HG03442 (cell line): Measurements from ENCODE around the gene NLK.
"Not testable (repeated sequence)": the region's sequence is repeated elsewhere in the genome, so short reads cannot be mapped to it uniquely, and the experiment has no call there.

Source experiments
- ATAC-seq: cut with Tn5 transposase; IDR thresholded peaks from one replicate; pipeline ENCODE4 v1.9.1; 2021; ENCODE audit warnings: mild to moderate bottlenecking, moderate library complexity; ENCODE audit not compliant: unreplicated experiment

Gene NLK

GRCh38 chr17:28071891-28072606 is 29.6 kb downstream of the NLK start:
- ATAC-seq = no peak

GRCh38 chr17:28072936-28073533 is 30.6 kb downstream of the NLK start:
- no peak for ATAC-seq

GRCh38 chr17:28074010-28074409 is 31.5 kb downstream of the NLK start:
- ATAC-seq = no peak

- no peak for ATAC-seq
Measured at GRCh38 chr17:28076144-28076543, 33.7 kb downstream of the NLK start.

- not testable (repeated sequence) for ATAC-seq
Measured at GRCh38 chr17:28077140-28077539, 34.7 kb downstream of the NLK start.

- no peak for ATAC-seq
Measured at GRCh38 chr17:28078341-28079229, 36.1 kb downstream of the NLK start.

- ATAC-seq = no peak
Measured at GRCh38 chr17:28081467-28081866, 39.0 kb downstream of the NLK start.

GRCh38 chr17:28085766-28086165 is 43.3 kb downstream of the NLK start:
- no peak for ATAC-seq

- ATAC-seq = no peak
Measured at GRCh38 chr17:28086519-28086918, 44.0 kb downstream of the NLK start.

GRCh38 chr17:28087743-28088142 is 45.3 kb downstream of the NLK start:
- no peak for ATAC-seq

- no peak for ATAC-seq
Measured at GRCh38 chr17:28090551-28090950, 48.1 kb downstream of the NLK start.

- ATAC-seq = no peak
Measured at GRCh38 chr17:28092088-28092487, 49.6 kb downstream of the NLK start.

- ATAC-seq = no peak
Measured at GRCh38 chr17:28093999-28094716, 51.7 kb downstream of the NLK start.

- no peak for ATAC-seq
Measured at GRCh38 chr17:28096756-28097155, 54.3 kb downstream of the NLK start.

GRCh38 chr17:28097254-28097653 is 54.8 kb downstream of the NLK start:
- ATAC-seq = no peak

GRCh38 chr17:28097901-28098300 is 55.4 kb downstream of the NLK start:
- ATAC-seq = no peak

- not testable (repeated sequence) for ATAC-seq
Measured at GRCh38 chr17:28098591-28098990, 56.1 kb downstream of the NLK start.

GRCh38 chr17:28100251-28100650 is 57.8 kb downstream of the NLK start:
- no peak for ATAC-seq

- ATAC-seq = no peak
Measured at GRCh38 chr17:28100936-28101335, 58.5 kb downstream of the NLK start.

GRCh38 chr17:28101919-28102318 is 59.4 kb downstream of the NLK start:
- ATAC-seq = no peak

- no peak for ATAC-seq
Measured at GRCh38 chr17:28105501-28105900, 63.0 kb downstream of the NLK start.
